Measurements from ENCODE around the gene TUBB2B.
"Not testable (repeated sequence)": the region's sequence is repeated elsewhere in the genome, so short reads cannot be mapped to it uniquely, and the experiment has no call there.

The TUBB2B gene

DNA sequence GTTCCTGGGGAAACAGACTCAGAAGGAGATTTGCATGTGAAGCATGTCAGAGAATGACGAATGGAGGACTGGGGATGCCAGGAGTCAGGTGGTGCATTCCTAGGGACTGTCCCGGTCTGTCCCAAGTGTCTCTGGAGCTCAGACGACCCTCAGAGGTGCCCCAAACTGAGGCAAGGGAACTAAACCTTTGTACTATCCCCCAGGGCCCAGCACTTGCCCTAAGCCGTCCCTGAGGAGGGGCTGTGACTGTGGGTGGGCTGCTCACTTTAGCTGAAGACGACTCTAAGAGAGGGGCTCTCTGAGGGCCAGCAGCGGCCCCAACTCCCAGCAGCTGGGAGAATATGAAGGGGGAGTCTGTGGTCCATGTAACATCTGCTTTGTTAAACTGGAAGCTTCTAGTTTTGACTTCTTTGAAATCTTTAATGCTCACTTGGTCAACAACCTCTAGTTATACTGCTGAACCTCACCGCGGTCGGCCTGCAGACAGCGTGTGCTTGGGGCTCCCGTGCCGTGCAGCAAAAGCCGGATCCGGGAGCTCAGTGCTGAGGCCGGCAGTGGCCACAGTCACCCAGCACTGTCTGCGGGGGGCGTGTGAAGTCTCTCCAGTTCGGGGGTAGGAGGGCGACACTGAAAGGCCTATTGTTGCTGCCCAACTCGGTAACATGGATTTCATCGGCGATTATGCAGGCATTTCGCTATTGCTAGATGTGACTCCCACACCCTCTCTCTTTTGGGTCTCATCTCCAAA, 34.2 kb downstream of the TUBB2B start:
- Histone ChIP-seq H3K27me3 (ENCODE audit: low read depth, low read length) (no peaks in the 10 kb centered on the region), H3K9ac (ENCODE audit: low read length) (no peak overlapping the region), H2AFZ (ENCODE audit: low read depth, low read length) (no peak overlapping the region), H3K9me3 (ENCODE audit: insufficient read depth, low read length) (no peaks in the 10 kb centered on the region), H3K27ac (ENCODE audit: low read length) (no peak overlapping the region), H3K4me3 (ENCODE audit: low read length) (no peak overlapping the region), H3K4me1 (ENCODE audit: low read length) (peaks cover 27% of the 10 kb centered on the region), H4K20me1 (ENCODE audit: insufficient read depth, low read length) (no peaks in the 10 kb centered on the region), H3K36me3 (replicated peaks; ENCODE audit: low read depth, low read length) (no peaks in the 10 kb centered on the region), H3K79me2 (ENCODE audit: low read length) (no peaks in the 10 kb centered on the region), H3K4me2 (ENCODE audit: low read length) (0 out of 2 replicates have a peak overlapping the region, but pooled peaks have one; percentile 7)
- TF ChIP-seq EZH2phosphoT487 (IDR thresholded peaks at IDR 0.05; ENCODE audit: low read depth): no peak
- TF ChIP-seq, protein P1, sequence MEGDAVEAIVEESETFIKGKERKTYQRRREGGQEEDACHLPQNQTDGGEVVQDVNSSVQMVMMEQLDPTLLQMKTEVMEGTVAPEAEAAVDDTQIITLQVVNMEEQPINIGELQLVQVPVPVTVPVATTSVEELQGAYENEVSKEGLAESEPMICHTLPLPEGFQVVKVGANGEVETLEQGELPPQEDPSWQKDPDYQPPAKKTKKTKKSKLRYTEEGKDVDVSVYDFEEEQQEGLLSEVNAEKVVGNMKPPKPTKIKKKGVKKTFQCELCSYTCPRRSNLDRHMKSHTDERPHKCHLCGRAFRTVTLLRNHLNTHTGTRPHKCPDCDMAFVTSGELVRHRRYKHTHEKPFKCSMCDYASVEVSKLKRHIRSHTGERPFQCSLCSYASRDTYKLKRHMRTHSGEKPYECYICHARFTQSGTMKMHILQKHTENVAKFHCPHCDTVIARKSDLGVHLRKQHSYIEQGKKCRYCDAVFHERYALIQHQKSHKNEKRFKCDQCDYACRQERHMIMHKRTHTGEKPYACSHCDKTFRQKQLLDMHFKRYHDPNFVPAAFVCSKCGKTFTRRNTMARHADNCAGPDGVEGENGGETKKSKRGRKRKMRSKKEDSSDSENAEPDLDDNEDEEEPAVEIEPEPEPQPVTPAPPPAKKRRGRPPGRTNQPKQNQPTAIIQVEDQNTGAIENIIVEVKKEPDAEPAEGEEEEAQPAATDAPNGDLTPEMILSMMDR (IDR thresholded peaks at IDR 0.05; ENCODE audit: low read depth, low read length): no peak

DNA sequence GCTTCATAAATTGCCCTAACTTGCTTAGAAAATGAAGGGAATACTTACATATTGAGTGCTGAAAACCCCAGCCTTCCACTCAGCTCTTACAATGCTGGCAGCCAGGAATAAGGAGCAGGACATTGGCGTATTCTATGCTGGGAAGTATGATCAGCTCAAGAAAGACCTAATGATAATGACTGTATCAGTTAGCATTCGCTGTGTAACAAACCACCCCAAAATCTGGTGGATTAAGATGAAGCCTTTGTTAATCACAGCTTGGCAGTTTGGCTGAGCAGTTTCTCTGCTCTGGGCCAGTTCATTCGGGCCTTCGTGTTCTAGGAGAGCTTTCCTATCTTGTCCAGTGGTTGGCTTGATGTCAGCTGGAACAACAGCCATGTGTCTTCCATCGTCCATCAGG, 36.7 kb downstream of the TUBB2B start:
- no peaks in the 10 kb centered on the region for H4K20me1 ChIP-seq (ENCODE audit: insufficient read depth, low read length)
- no peak overlapping the region for H3K4me3 ChIP-seq (ENCODE audit: low read length)
- no peak overlapping the region for H3K4me2 ChIP-seq (ENCODE audit: low read length)
- H3K27ac ChIP-seq (ENCODE audit: low read length): no peak overlapping the region
- H3K9me3 ChIP-seq (ENCODE audit: insufficient read depth, low read length): no peaks in the 10 kb centered on the region
- TF ChIP-seq, protein P1 (IDR thresholded peaks at IDR 0.05; ENCODE audit: low read depth, low read length): no peak
- no peak for TF ChIP-seq EZH2phosphoT487 (IDR thresholded peaks at IDR 0.05; ENCODE audit: low read depth)
- H3K79me2 ChIP-seq (ENCODE audit: low read length): no peaks in the 10 kb centered on the region
- H2AFZ ChIP-seq (ENCODE audit: low read depth, low read length): no peak overlapping the region
- H3K4me1 ChIP-seq (ENCODE audit: low read length): peaks cover 40% of the 10 kb centered on the region
- H3K9ac ChIP-seq (ENCODE audit: low read length): no peak overlapping the region
- no peaks in the 10 kb centered on the region for H3K36me3 ChIP-seq (replicated peaks; ENCODE audit: low read depth, low read length)
- H3K27me3 ChIP-seq (ENCODE audit: low read depth, low read length): no peaks in the 10 kb centered on the region

DNA sequence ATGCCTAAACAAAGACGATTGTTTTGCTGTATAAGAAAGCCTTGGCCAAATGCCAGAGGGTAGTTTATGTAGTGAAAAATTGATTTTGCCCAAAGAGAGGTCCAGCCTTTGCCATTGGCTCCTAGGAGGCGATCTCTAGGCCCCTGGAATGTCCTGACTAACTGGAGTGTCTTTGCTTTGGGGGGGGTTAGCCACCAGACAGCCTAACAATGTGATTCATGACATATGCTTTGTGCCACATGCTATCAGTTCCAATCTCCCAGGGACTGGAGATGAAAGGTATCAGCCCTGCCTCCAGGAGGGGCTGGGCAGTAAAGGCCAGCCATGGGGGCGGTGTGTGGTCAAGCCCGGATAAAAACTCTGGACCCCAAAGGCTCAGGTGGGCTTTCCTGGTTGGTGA, 37.4 kb downstream of the TUBB2B start:
- Histone ChIP-seq H3K4me3 (ENCODE audit: low read length) (no peak overlapping the region), H4K20me1 (ENCODE audit: insufficient read depth, low read length) (no peaks in the 10 kb centered on the region), H3K9me3 (ENCODE audit: insufficient read depth, low read length) (no peaks in the 10 kb centered on the region), H3K4me1 (ENCODE audit: low read length) (peaks cover 32% of the 10 kb centered on the region), H3K27ac (ENCODE audit: low read length) (no peak overlapping the region), H3K9ac (ENCODE audit: low read length) (no peak overlapping the region), H3K36me3 (replicated peaks; ENCODE audit: low read depth, low read length) (no peaks in the 10 kb centered on the region), H3K4me2 (ENCODE audit: low read length) (no peak overlapping the region), H3K27me3 (ENCODE audit: low read depth, low read length) (no peaks in the 10 kb centered on the region), H2AFZ (ENCODE audit: low read depth, low read length) (no peak overlapping the region), H3K79me2 (ENCODE audit: low read length) (no peaks in the 10 kb centered on the region)
- no peak for TF ChIP-seq EZH2phosphoT487 (IDR thresholded peaks at IDR 0.05; ENCODE audit: low read depth)
- TF ChIP-seq, protein P1 (IDR thresholded peaks at IDR 0.05; ENCODE audit: low read depth, low read length): no peak

DNA sequence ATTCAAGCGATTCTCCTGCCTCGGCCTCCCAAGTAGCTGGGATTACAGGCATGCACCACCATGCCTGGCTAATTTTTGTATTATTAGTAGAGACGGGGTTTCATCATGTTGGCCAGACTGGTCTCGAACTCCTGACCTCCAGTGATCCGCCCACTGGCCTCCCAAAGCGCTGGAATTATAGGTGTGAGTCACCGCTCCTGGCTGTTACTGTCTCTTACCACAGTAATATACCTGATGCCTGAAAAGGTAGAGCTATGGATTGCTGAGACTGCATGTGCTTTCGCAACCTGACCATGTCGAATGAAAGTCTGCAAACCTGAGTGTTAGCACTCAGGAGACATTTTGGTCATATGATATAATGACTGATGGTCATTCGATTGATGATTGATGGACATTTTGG, 38.3 kb downstream of the TUBB2B start:
- not testable (repeated sequence) for H3K4me3 ChIP-seq (ENCODE audit: low read length); H4K20me1 ChIP-seq (ENCODE audit: insufficient read depth, low read length); H3K27me3 ChIP-seq (ENCODE audit: low read depth, low read length); H3K9ac ChIP-seq (ENCODE audit: low read length); H3K27ac ChIP-seq (ENCODE audit: low read length); H3K36me3 ChIP-seq (replicated peaks; ENCODE audit: low read depth, low read length); H3K9me3 ChIP-seq (ENCODE audit: insufficient read depth, low read length); H3K79me2 ChIP-seq (ENCODE audit: low read length); H3K4me2 ChIP-seq (ENCODE audit: low read length); H2AFZ ChIP-seq (ENCODE audit: low read depth, low read length)
- peaks cover 24% of the 10 kb centered on the region for H3K4me1 ChIP-seq (ENCODE audit: low read length)
